HG03103 (cell line): ENCODE measurements around the gene TMEM147.
"Not testable (repeated sequence)": the region's sequence is repeated elsewhere in the genome, so short reads cannot be mapped to it uniquely, and the experiment has no call there.

Source experiments
- ATAC-seq: cut with Tn5 transposase; IDR thresholded peaks from one replicate; pipeline ENCODE4 v1.9.1; 2021; ENCODE audit warnings: low read depth; ENCODE audit not compliant: unreplicated experiment

TMEM147 gene

DNA sequence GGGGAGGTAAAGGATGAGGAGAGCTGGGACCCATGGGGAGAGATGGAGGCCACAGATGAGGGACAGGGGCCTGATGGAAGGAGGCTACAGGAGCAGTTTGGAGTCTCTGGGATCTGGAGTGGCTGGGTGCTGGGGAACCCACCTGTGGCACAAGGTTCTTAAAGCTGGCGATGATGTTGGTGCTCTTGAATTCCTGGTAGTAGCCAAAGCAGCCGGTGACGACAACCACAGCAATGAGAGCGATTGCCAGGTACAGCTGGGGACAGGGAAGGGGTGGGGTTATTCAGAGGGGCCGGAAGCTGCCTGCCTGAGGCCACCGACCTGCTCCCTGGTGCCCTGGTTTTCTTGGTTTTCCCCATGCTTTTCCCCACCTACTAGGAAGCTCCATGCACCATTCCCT, 15.3 kb downstream of the TMEM147 start:
- no peak for ATAC-seq

DNA sequence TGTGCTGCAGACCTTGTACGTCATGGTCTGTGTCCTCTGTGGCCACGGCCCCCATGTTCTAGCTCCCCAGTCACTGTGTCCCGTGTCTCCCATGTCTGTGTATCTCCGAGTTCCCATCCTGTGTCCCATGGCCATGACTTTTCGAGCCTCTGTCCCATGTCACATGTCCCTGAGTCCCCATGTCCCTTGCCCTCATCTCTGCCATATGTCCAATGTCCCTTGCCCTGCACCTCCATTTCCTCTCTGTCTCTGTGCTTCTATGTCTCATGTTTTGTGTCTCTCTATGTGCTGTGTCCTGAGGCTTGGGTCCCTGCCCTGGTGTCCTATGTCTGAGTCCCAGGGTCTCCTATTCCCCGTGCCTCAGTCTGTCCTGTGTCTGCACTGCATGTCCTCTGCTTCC, 16.0 kb downstream of the TMEM147 start:
- ATAC-seq = no peak

DNA sequence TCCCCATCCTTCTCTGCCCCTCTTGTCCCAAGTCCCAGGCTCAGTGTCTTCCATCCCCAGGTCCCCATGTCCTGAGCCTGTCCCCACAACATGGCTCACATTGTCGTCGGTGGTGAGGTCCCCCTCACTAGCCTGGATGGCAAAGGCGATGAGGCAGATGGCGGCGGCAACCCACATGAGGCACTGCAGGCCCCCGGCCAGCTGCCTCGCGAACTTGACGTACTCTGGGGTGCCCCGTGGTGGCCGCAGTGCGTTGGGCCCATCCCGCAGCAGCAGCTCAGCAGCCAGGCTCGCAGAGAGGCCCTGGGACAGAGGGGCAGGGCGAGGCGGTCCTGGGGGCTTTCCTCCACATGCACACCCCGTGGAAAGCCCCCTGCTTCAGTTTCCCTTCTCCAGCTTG, 16.9 kb downstream of the TMEM147 start:
- ATAC-seq = no peak

DNA sequence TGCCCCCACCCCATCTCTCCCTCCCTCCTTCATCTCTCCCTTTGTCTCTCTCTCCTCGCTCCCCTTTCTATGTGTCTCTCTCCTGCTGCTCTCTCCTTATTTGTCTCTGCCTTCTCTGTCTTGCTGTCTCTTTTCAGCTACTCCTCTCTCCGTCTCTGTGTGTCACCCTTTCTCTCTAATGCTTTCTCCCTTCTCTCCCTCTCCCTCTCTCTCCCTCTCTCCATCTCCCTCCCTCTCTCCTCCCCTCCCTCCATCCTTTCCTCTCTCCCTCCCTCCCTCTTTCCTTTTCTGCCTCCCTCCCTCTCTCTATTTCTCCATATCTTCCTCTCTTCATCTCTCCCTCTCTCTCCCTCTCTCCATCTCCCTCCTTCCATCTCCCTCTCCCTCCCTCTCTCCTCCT, 17.4 kb downstream of the TMEM147 start:
- no peak for ATAC-seq

DNA sequence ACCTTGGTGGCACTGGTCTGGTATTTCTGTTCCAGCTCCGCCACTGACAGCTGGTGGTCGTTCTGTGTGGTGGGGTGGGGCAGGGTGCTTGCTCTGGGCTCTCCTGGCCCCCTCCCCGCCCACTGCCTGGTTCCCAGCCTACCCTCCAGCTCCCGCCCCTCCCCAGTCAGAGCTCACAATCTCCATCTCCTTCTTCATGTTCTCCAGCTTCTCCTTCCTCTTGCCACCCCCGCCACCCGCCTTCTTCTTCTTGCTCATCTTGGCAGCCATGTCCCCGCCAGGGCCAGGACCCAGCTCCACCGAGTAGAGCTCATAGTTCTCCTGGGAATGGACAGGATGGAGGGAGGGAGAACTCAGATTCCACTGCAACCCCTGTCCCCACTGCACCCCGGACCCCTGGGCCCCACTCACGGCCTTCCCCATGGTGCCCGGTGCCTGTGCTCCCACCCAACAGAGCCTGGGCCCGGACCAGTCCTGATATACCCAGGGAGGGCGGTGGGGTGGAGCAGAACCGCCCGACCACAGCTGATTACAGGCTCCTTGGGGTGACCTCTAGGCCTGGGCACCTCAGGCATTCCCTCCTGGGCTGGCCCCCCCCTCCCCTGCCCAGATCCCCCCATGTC, 17.9 kb downstream of the TMEM147 start, which contains the start of gene ATP4A:
ATP4A (minus strand) TSS at position 452 of the 623 bp plus-strand sequence; CDS start at position 423, 29 bp downstream.
- ATAC-seq = no peak

DNA sequence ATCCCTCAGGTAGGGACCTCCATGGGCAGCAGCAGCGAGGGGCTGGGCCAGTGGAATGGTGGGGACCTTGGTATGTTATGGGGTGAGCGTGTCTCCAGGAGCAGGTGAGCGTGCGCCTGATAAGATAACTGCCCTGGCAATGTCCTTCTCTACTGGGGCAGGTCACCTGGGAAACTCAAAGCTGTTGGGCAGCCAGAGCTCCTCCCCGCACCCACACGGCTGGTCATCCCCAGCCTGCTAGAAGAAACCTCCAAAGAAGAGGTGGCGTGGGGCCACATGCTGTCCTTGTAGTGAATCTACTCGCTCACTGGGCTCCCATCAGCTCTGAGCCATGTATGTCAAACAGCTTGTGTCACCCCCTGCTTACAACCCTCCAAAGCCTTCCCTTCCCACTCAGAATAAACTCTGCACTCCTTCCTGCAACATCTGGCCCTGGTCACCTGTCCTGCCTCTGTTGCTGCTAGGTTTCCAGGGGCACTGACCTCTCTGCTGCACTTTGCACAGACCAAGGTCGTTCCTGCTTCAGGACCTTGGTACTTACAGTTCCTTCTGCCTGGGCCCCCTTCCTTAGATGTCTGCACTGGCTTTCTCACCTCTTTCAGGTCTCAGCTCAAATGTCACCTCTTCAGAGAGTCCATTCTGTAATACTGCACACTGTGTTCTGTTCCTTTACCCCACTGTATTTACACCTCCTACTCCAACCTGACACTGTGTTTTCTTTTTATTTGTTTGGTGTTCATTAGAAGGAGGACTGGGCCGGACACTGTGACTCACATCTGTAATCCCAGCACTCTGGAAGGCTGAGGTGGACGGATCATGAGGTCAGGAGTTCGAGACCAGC, 19.8 kb downstream of the TMEM147 start:
- ATAC-seq = no peak

DNA sequence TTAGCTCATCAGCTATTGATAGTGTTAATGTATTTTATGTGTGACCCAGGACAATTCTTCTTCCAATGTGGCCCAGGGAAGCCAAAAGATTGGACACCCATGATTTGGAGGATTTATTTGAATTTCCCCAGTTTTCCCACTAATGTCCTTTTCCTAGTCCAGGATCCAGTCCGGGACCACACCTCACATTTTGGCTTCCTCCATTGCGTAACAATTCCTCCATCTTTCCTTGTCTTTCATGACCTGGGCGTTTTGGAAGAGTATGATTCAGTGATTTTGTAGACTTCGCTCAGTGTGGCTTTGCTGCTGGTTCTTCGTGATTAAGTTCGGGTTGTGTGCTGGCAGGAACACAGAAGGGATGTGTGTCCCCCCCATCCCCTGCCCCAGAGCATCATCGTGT, 21.3 kb downstream of the TMEM147 start:
- no peak for ATAC-seq

DNA sequence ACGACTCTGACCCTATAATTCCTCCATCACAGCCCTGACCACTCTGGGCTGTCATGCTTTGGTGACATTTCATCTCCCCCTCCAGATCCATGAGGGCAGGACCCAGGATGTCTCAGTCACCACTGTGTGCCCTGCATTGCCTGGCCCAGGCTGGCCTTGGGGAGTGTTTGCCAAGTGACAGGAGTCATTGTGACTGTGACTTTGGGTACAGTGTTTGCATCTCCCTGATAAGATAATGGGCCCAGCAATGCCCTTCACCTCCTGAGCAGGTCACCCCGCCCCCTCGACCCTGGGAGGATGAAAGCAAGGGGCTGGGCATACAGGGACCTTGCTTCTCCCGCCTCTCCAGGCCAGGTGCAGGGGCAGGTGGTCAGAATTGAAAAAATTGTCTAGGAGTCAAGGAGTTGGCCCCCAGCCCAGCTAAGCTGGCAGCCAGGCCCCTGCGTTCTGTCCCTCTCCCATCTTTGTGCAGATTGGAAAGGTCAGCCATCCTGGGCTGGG, 23.9 kb downstream of the TMEM147 start:
- ATAC-seq = no peak

DNA sequence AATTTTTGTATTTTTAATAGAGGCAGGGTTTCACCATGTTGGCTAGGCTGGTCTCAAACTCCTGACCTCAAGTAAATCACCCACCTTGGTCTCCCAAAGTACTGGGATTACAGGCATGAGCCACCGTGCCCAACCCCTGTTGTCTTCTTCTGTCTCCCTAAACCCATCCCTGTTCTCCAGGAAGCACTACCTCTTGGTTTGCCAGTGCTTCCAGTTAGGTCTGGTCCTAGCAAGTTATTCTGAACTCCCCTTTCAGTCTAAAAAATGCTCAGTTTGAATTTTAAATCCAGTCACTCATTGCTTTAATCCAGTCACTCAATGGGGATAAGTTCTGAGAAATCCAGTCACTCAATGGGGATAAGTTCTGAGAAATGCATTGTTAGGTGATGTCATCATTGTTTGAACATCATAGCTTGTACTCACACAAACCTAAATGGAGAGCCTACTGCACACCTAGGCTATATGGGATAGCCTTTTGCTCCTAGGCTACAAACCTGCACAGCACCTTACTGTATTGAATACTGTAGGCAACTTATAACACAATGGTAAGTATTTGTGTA, 26.1 kb downstream of the TMEM147 start:
- ATAC-seq = no peak

DNA sequence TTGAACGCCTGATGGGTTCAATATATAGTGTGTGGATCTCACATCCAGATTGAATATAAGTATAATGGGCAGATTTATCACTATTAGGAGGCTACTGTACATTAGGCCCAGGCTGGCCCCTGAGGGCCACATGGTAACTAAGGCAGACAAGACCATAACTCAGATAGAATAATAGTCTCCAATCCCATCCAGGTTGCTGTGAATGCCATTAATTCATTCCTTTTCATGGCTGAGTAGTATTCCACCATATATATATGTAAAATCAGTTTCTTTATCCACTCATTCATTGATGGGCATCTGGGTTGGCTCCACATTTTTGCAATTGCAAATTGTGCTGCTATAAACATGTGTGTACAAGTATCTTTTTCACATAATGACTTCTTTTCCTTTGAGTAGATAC, 32.5 kb downstream of the TMEM147 start:
- no peak for ATAC-seq

DNA sequence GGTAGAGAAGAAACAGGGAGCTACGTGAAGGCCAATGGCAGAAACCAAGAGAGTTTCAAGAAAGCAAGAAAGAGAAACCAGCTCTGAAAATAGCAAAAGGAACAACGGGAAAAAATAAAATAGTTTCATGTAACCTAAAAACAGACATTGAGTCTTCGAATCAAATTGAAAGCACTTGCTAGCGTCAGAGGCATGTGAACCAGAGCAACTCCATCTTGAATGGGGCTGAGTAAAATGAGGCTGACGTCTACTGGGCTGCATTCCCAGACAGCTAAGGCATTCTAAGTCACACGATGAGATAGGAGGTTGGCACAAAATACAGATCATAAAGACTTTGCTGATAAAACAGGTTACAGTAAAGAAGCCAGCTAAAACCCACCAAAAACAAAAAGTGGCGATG, 33.3 kb downstream of the TMEM147 start:
- no peak for ATAC-seq

DNA sequence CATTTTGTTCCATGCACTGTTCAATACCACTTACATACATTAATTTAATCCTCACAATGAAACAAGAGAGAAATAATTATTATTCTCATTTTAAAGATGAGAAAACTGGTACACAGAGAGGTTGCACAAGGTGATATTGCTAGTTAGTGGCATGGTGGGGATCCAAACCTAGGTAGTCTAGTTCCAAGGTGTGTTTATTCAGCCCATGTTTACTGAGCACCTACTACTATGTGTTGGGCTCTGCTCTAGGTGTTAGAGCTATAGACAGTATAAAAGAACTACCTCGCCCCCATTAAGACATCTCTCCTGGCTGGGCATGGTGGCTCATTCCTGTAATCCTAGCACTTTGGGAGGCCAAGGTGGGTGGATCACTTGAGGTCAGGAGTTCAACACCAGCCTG, 37.3 kb downstream of the TMEM147 start:
- no peak for ATAC-seq

DNA sequence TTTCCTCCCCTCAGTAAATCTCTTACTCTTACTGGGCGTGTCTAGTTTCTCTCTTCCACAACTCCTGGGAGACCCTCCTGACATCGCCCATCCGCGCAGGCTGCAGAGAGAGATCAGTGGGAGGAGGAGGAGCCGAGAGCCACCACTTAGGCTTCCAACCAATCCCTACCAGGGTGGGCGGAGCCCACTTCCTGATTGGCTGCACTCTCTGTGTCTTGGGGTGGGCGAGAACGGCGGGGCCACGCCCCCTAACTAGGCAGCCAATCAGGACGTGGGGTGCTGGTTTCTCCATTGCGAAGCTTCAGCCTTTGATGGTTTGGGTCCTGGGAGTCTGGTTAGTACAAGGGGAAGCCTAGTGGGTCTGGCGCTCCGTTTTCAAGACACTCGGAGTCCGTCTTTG, 40.4 kb downstream of the TMEM147 start, which contains the start of gene PMIS2:
PMIS2 (plus strand) TSS at position 326 of the 400 bp plus-strand sequence. CDS start 87 bp downstream, outside the sequence.
- no peak for ATAC-seq

DNA sequence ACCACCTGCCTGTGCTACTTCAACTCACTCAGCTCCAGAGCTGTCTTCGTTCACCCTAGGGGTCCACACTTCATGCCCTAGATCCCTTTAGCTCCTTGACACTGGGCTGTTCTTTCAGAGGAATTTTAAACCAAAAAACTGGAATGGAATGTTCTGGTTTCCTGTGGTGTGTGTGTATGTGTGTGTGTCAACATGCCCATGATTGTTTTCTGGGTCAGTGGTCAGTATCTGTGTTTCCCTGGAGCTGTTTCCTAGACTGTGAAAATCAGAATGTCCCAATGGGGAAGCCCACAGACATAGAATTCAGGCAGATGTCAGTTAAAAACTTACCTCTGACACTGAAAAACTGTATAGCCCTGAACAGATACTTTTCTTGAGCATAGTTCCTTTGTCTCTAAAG, 41.9 kb downstream of the TMEM147 start:
- no peak for ATAC-seq

DNA sequence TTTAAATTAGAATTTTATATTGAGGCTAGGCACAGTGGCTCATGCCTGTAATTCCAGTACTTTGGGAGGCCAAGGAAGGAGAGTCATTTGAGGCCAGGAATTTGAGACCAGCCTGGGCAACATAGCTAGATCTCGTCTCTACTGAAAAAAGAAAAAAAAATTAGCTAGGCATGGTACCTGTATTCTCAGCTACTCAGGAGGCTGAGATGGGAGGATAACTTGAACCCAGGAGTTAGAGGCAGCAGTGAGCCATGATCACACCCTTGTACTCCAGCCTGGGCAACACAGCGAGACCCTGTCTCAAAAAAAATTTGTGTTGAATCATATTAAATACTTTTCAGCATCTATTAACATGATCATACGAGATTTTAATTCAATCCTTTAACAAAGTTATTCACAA, 45.4 kb downstream of the TMEM147 start:
- no peak for ATAC-seq

DNA sequence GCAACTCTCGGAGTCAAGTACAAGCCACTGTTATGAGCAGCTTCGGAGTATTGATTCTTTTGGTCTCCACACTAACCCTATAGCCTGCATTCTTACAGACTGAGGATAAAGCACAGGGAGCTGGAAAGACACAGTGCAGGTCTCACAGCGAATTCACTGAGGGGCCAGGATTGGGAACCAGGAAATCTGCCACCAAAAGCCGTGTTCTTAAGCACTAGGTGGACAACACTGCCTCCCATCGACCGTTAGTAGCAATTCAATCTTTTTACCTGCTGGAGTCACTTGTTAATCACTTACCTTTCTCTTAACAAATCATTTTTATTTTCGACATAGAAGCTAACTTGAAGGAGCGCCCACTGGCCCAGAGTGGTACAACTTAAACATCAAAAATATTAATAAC, 46.8 kb downstream of the TMEM147 start:
- ATAC-seq = no peak

DNA sequence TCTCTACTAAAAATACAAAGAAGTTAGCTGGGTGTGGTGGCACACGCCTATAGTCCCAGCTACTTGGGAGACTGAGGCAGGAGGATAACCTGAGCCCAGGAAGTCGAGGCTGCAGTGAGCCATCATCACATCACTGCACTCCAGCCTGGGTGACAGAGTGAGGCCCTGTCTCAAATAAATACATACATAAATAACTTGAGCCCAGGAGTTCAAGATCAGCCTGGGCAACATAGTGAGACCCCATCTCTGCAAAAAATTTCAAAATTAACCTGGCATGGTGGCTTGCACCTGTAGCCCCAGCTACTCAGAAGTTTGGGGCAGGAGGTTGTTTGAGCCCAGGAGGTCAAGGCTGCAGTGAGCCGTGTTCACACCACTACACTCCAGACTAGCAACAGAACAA, 49.6 kb downstream of the TMEM147 start:
- not testable (repeated sequence) for ATAC-seq

DNA sequence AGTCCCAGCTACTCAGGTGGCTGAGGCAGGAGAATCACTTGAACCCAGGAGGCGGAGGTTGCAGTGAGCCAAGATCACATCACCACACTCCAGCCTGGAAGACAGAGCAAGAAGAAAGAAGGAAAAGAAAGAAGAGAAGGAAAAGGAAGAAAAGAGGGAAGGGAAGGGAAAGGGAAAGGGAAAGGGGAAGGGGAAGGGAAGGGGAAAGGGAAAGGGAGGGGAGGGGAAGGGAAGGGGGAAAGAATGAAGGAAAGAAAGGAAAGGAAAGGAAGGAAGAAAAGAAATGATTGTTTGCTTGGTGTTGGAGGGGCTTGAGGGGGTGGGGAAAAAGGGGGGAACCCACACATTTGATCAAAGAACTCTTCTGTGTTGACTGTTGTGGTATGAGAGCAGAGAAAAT, 50.5 kb downstream of the TMEM147 start:
- no peak for ATAC-seq

DNA sequence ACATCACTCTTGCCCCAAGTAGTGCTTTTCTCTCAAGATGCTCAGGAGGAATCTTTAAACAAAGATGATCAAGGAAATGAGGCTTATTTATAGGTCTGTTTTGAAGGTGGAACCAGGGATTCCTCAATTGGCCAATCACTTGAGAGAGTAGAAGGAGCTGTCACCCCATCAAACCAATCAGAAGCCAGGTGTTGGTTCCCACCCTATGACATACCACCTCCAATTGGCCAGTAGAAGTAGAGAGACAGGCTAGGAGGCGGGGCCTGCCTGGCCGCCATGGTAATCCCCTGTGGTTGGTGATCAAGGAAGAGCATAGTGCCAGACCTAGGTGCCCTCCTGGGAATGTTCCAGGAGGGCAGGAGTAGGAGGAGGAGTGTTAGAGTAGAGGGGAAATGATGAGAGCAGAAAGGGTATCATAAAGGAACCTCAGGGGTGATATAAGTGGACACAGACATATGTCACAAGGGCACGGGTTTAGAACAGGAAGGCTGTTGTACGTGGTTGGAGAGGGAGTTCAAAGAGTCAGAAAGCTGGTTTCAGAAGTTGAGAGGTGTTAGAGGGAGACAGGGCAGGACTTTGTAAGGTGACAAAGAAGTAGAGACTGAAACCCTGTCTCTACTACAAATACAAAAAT, 51.1 kb downstream of the TMEM147 start:
- no peak for ATAC-seq
